Endothelial cell of umbilical vein (primary cell): ENCODE results near the gene PTTG1IP. TPM values are rescaled to one million over a fixed set of nuclear protein-coding genes. Genes with fewer than 3 reads are reported as not detected.

ENCODE experiments used
- BruUV-seq: library from RNA; stranded (reverse); fragments of 400-500 nt; replicated peaks from 2 replicates; lab custom pipeline; 2021; lab: Mats Ljungman, UMichigan
- CTCF ChIA-PET: fragments of 300-600, 350-600 bp; sonication (Branson Sonifier 250); formaldehyde crosslinking; loops from one replicate; lab custom pipeline; 2021; ENCODE audit warnings: antibody characterized with exemption, inconsistent platforms; lab: Charles Lee
- POLR2A ChIA-PET: fragments of 300-600, 350-600 bp; sonication (Branson Sonifier 250); formaldehyde crosslinking; loops from one replicate; lab custom pipeline; 2021; ENCODE audit warnings: antibody characterized with exemption, inconsistent platforms; lab: Charles Lee
- DNase-seq: peaks from one replicate; pipeline ENCODE4 v3.0.0-alpha.2; 2011; ENCODE audit warnings: low read depth, low spot score
- FAIRE-seq: peaks from 2 replicates; lab custom pipeline; 2011; peaks lifted over from hg19 to GRCh38; lab: Jason Lieb, UNC
- H2AFZ ChIP-seq: 2 replicates; pipeline ENCODE4 v1.6.0; 2012; ENCODE audit warnings: low read depth, low read length, control low read depth, inconsistent platforms
- H3K27ac ChIP-seq: 2 replicates; pipeline ENCODE4 v1.5.1; 2011; ENCODE audit warnings: low read depth, mild to moderate bottlenecking, control low read depth, low read length, moderate library complexity; ENCODE audit not compliant: insufficient read depth
- H3K27me3 ChIP-seq, 2 experiments: 2 replicates each; pipeline versions ENCODE4 v1.6.0 to v1.6.1; 2011; ENCODE audit warnings: low read length in 2 of 2, mixed read lengths in 1 of 2; ENCODE audit not compliant: control insufficient read depth in 2 of 2, insufficient read depth in 2 of 2
- H3K36me3 ChIP-seq, 2 experiments: 2 replicates in 1 of 2; 3 replicates in 1 of 2; pipeline ENCODE4 v1.5.1; 2011; ENCODE audit warnings: low read length in 2 of 2, mild to moderate bottlenecking in 1 of 2, moderate library complexity in 1 of 2; ENCODE audit not compliant: control insufficient read depth in 2 of 2, insufficient read depth in 2 of 2; ENCODE audit errors: extremely low read depth in 1 of 2
- H3K4me1 ChIP-seq: 3 replicates; pipeline ENCODE4 v1.5.1; 2011; ENCODE audit warnings: mild to moderate bottlenecking, low read length; ENCODE audit not compliant: control insufficient read depth, insufficient read depth; ENCODE audit errors: extremely low read depth
- H3K4me2 ChIP-seq: 2 replicates; pipeline ENCODE4 v1.6.1; 2011; ENCODE audit warnings: low read length, control low read depth, mixed read lengths; ENCODE audit not compliant: insufficient read depth
- H3K4me3 ChIP-seq, 3 experiments: fragments of 200-600 bp in 1 of 3; sonication (generic), shearing (Covaris generic) in 1 of 3; replicated peaks in 1 of 3; 2 replicates each; pipeline ENCODE4 v1.5.1; 2011 to 2016; ENCODE audit warnings: control low read depth in 3 of 3, low read length in 3 of 3, mild to moderate bottlenecking in 2 of 3, inconsistent platforms in 1 of 3, low read depth in 1 of 3, moderate library complexity in 1 of 3; ENCODE audit not compliant: insufficient read depth in 1 of 3
- H3K79me2 ChIP-seq: 2 replicates; pipeline ENCODE4 v1.6.0; 2012; ENCODE audit warnings: low read length, inconsistent platforms; ENCODE audit not compliant: control insufficient read depth, insufficient read depth
- H3K9ac ChIP-seq: replicated peaks from 2 replicates; pipeline ENCODE3; 2011; ENCODE audit warnings: low read length, control low read depth; ENCODE audit not compliant: insufficient read depth; ENCODE audit errors: extremely low read depth
- H3K9me1 ChIP-seq: replicated peaks from 3 replicates; pipeline ENCODE4 v1.6.0; 2011; ENCODE audit warnings: mild to moderate bottlenecking, low read length; ENCODE audit not compliant: control insufficient read depth, insufficient read depth; ENCODE audit errors: extremely low read depth
- H3K9me3 ChIP-seq: replicated peaks from 2 replicates; pipeline ENCODE4 v1.5.1; 2012; ENCODE audit warnings: low read length, inconsistent platforms; ENCODE audit not compliant: control insufficient read depth, insufficient read depth
- H4K20me1 ChIP-seq: replicated peaks from 2 replicates; pipeline ENCODE3; 2011; ENCODE audit warnings: mild to moderate bottlenecking, low read length; ENCODE audit not compliant: control insufficient read depth, insufficient read depth; ENCODE audit errors: extremely low read depth
- MAX ChIP-seq: IDR thresholded peaks from 2 replicates; pipeline ENCODE4 v1.6.1; 2011; ENCODE audit not compliant: insufficient read depth, insufficient read length
- dilution Hi-C: fragments of 300-500 bp; cut with MboI; formaldehyde crosslinking; loops from one replicate; pipeline ENCODE4 v1.15.0; 2019; ENCODE audit warnings: low sequenced_read_pairs; ENCODE audit not compliant: extremely low pct_ligation_motif_present
- intact Hi-C: fragments of 100-400 bp; cut with micrococcal nuclease; formaldehyde crosslinking; loops from one replicate; pipeline ENCODE4 v1.10.0; 2022
- polyA plus RNA-seq, 4 experiments: library from polyadenylated mRNA; depleted of rRNA in 3 of 4; stranded (reverse) in 3 of 4; unstranded in 1 of 4; fragments of >200 nt; gene quantifications; 2 replicates each; pipeline versions ENCODE4 v1.2.1 to v1.2.3, GENCODE V29; 2011 to 2012; ENCODE audit warnings: missing spikeins in 1 of 4
- total RNA-seq: library from RNA; stranded (reverse); gene quantifications from 2 replicates; pipeline ENCODE4 v1.2.3, GENCODE V29; 2021
- TF ChIP-seq, protein P1 (sequence below), 2 donors: IDR thresholded peaks; 1 replicate in 1 of 2; 2 replicates in 1 of 2; pipeline ENCODE4 v1.5.1; 2011; ENCODE audit warnings: low read length in 2 of 2, mild to moderate bottlenecking in 2 of 2, moderate library complexity in 2 of 2, control low read depth in 1 of 2, inconsistent platforms in 1 of 2, low read depth in 1 of 2; ENCODE audit not compliant: insufficient read depth in 1 of 2; ENCODE audit errors: extremely low read depth in 1 of 2

Gene PTTG1IP
- total and polyA plus RNA-seq, 2 donors (not counting 3 experiments of a cell fraction or from before 2014, with no cell fraction given): 342 to 415 TPM

DNA sequence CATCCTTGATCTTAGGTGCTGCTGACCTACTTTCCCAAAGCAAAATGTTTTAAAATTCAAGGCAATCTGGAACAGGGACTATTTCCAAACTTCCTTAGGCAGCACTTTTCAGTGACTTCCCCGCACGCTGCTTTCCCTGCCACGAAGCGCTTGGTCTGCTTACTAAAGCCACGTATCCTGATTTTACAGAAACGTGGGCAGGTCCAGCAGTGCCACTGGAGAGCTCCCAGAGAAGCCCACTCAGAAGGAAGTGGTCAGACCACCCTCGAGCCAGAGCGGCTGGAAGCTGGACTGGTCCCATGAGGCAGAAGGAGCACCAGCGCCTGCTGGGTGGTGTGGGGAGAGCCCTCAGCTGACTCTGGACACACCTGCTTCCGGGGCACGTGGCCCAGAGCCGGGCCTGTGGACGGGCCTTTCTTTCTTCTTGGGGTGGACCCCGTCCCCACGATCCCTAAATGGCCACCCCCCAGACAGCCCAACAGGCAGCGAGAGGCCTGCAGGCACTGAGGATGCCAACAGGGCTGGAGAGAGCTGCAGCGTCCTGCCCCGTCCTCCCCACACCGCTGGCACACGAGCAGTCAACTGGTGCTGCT is 23.2 kb downstream of the PTTG1IP start:
- peaks cover 32 to 48% of the 10 kb centered on the region in 2 experiments for H3K36me3 ChIP-seq
- dilution Hi-C loops: no loop called here

More for the DNA sequence above, 23.2 kb downstream of the PTTG1IP start:
- Histone ChIP-seq H3K79me2 (peaks cover 29% of the 10 kb centered on the region), H4K20me1 (peaks cover 7% of the 10 kb centered on the region), H3K4me3 (no peak overlapping the region), H3K4me2 (no peak overlapping the region), H3K27ac (no peak overlapping the region), H3K9me1 (no peaks in the 10 kb centered on the region), H3K27me3 (no peaks in the 10 kb centered on the region), H3K4me1 (peaks cover 16% of the 10 kb centered on the region), H3K9me3 (no peaks in the 10 kb centered on the region), H2AFZ (no peak overlapping the region), H3K9ac (no peak overlapping the region)
- TF ChIP-seq, protein P1, sequence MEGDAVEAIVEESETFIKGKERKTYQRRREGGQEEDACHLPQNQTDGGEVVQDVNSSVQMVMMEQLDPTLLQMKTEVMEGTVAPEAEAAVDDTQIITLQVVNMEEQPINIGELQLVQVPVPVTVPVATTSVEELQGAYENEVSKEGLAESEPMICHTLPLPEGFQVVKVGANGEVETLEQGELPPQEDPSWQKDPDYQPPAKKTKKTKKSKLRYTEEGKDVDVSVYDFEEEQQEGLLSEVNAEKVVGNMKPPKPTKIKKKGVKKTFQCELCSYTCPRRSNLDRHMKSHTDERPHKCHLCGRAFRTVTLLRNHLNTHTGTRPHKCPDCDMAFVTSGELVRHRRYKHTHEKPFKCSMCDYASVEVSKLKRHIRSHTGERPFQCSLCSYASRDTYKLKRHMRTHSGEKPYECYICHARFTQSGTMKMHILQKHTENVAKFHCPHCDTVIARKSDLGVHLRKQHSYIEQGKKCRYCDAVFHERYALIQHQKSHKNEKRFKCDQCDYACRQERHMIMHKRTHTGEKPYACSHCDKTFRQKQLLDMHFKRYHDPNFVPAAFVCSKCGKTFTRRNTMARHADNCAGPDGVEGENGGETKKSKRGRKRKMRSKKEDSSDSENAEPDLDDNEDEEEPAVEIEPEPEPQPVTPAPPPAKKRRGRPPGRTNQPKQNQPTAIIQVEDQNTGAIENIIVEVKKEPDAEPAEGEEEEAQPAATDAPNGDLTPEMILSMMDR (IDR thresholded peaks at IDR 0.05; ENCODE audit: extremely low read depth in 1 of 2, insufficient read depth in 1 of 2, low read depth in 1 of 2, low read length in 2 of 2): no peak
- no peak for TF ChIP-seq MAX
- BruUV-seq: no TSS peak
- DNase-seq: no peak
- no peak for FAIRE-seq
- intact Hi-C loops: no loop called here
- ChIA-PET POLR2A (no interaction called here), CTCF (no interaction called here)
